Limb (tissue), 2 donors: Measurements from ENCODE around the gene EPHA7.

Source experiments
- DNase-seq, 2 donors: peaks; one replicate each; pipeline ENCODE4 v3.0.0-alpha.2; 2016; ENCODE audit errors: extremely low spot score in 2 of 2

Gene EPHA7

DNA sequence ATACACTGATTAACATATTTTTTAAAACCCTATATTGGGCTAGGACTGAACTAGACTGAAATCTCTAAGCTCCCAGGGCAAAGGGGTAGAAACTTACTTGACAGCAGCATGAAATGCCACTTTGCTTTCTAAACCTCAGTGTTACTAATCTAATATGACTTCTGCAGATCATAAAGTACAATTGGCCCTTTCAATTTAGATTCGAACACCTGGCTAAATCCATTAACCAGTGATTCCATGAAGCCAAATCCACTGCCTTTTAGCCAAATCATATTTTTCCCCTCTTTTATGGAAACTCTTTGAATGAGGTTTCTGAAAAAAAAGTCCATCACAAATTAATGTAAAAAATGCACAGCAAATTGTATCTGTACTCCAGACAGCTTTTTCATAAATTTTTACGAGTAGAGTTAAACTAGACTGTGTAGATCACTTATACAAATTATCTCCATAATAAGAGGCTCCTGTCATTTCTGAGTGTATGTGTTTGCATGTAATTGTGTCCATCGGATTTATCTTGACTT lies 25.7 kb downstream of the EPHA7 start:
- no peak for DNase-seq

DNA sequence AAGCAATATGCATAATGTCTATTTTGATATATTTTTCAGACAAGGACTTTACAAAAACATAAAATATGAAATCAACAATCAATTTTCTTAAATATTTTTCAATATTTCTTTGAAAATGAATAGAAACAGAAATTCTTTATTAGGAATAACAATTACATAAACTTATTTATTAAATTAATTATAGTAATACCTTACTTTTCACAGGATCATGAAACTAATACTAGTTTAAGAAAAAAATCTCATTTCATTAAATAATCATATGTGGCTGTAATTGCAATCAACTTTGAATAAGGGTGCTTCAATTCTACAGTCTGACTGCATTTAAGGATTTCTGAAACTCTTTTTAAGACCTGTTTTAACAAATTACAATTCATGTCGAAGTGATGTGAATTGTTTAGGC lies 26.6 kb downstream of the EPHA7 start:
- DNase-seq, result no peak

- DNase-seq, result no peak
Measured at GRCh38 chr6:93391965-93392364, 27.4 kb downstream of the EPHA7 start.

DNA sequence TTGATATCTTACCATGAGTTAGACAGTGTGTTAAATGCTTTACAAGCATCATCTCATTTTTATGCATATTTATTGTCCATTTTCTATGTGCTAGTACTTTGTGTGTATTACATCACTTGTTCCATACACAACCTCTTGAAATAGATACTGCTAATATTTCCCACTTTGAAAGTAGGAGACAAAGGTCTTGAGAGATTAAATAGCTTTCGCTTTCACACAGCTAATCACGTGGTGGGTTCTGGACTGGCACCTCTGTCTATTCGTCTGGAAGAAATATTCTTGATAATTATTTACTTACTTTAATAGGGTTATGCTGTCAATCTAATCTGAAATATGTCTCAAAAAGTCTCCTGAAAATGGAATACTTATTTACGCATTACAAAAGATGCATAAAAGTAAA lies 30.2 kb downstream of the EPHA7 start:
- no peak for DNase-seq

GRCh38 chr6:93388070-93388469 lies 31.3 kb downstream of the EPHA7 start:
- no peak for DNase-seq

GRCh38 chr6:93376026-93376540 lies 43.3 kb downstream of the EPHA7 start:
- no peak for DNase-seq

DNA sequence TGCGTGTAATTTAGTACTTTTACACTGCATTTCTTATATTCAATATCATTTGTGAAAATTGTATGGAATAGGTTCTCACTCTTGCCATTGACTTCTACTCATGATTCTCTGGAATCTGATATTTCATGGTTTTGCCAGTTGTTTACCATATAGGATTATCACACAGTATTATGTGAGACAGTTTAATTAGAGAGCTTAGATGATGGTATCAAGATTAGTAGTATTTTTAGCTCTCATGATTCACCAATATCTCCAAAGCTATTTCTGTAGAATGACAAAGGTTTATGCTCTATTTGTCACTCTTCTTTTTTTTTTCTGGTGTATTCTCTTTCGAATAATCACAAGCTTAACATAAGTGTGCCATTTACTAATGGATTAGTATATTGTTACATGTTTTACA lies 45.9 kb downstream of the EPHA7 start:
- DNase-seq, result no peak

GRCh38 chr6:93371756-93372155 lies 47.6 kb downstream of the EPHA7 start:
- no peak for DNase-seq

GRCh38 chr6:93369586-93370134 lies 49.7 kb downstream of the EPHA7 start:
- DNase-seq, result no peak

DNA sequence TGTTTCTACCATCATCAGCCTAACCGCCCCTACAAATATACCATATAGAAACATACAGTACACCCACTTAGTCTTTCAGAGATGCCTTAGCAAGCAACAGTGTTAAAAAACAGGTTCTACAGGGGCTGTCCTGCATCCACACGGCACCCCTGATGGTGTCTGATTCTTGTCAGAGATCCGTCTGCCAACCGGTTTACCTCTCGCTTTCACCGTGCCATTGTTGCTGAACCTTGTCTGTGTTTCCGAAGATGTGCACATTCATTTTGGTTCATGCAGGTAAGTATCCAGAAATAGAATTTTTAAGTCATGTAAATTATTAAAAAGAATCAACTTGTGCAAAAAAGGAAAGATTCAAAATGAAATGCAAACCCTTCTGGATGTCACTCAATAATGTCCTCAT lies 52.9 kb downstream of the EPHA7 start:
- no peak for DNase-seq

DNA sequence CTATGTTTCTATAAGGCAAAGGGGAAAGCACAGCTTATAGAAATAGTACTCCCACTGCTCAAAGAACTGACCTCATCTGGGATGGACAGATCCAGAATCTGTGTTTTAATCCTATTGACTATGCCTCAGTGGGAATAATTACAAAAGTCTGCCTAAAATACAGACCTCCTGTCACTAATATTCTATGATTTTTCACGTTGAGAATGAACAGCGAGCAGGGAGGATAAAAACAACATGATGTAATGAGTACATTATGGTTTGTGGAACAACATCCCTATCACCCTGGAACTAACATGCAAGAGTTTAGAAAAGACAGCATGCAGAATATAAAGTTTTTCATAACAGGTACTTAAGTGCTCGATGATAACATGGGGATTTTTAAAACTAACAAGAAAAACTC lies 53.9 kb downstream of the EPHA7 start:
- DNase-seq, result peak in 1 of 2 donors; percentile 21

DNA sequence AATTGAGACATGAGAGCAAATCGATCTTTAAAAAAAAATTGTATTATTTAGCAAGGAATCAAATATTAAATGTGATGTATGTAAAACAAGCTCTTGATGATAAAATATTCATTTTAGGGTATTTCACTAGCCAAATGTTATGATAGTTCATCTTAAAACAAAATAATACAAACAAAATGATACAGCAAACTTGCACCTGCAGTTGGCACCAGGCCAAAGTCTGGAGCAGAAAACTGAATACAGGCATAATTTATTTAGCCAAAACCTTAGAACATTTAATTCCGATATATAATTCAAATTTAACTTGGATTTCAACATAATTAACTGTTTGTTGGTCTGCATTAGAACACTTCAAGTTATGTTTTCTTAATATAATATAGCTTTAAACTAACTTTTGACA lies 60.9 kb downstream of the EPHA7 start:
- no peak for DNase-seq

DNA sequence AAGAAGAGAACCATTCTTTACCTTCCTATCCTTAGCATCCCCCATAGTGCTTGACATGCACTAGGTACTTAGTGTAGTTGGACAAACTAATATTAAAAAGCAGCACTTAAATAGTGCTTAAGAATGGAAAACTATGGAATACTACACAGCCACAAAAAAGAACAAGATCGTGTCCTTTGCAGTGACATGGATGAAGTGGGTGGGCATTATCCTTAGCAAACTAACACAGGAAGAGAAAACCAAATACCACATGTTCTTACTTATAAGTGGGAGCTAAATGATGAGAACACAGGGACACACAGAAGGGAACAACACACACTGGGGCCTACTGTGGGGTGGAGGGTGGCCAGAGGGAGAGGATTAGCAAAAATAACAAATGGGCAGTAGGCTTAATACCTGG lies 66.8 kb downstream of the EPHA7 start:
- no peak for DNase-seq

- no peak for DNase-seq
Measured at GRCh38 chr6:93351222-93351621, 68.1 kb downstream of the EPHA7 start.

DNA sequence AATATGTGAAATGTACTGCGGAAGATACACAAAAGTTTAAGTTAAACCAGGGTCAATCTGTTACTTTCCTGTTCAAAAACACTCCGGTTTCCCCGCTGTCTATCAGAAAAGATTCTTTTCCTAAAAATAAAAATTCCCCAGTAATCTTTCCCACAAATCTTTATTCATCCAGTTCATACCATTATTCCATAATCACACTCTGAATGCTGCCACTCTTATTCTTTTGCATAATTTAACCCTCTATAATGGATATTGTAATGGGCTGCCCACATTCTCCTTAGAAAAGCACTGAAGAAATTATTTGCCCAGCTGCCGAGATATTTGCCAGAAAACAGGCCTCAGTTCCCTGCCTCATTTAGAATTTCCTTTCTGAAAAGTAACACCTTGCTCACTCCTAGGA lies 68.6 kb downstream of the EPHA7 start:
- DNase-seq, result no peak

DNA sequence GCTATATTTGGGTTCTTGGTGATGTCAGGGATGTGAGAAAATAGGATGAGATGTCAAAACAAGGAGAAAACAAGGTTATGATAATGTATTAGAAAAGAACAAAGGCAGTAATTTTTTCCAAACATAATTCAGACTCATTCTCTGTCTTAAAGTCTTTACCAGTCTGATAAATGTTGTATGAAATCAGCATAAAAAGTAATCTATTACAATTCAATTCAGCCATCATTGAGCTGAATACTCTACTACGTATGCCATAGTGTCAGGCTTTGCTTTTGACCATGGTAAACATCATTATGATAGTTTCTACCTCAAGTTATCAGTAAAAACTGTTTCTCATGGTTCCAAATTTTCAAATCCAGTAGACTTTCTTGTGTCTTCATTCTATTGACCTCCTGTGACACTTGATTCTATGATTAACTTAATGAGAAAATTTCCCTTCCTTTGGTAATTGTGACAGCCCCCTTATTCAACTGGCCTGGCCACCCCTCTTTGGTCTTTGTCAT lies 75.0 kb downstream of the EPHA7 start:
- no peak for DNase-seq

DNA sequence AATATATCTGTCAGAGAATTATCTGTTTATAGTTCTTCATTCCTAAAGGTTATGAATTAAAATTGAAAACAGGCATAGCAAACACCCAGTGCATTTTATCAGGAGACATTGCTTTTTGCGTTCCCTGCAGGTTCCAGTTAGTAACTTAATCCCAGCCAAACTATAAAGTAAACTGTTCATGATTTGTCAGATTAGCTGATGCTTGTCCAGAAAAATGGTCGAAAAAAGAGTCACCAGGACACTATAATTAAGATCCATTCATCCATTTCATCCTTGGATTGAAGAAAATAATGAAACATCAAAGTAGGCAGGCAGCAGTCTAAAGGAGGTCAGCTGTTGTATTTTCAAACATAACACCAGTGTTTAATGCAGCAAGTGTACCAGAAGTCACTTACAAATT lies 75.9 kb downstream of the EPHA7 start:
- DNase-seq, result no peak

DNA sequence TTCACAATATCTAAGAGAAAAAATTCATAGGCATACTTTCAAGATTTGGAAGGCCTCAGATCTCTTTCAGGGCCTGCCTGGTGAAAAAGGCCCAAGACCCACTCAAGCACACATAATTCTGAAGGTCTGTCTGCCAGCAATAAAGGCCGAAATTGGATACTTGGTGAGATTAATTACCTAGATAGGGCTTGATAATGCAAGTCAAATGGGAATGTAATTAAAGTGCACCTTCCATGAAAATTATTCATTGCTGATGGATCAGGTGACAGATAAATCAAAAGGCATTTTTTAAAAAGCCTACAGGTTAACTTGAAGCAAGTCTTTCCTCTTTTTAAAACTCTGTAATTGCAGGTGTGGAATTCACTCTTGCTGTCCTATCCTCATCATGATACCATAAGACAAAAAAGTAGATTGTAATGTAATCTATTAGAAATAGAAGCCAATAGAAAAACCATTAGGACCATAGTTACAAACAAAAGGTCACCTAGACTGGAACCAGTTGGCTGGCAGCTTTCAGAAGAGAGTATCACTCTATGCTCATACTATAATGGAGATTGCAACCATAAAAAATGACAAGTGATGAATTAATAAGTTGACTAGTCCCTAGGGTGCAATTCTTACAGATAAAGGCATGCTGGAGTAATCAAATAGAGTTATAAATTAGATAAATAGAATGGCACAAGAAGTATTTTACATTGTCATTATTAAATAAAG lies 77.3 kb downstream of the EPHA7 start:
- no peak for DNase-seq

GRCh38 chr6:93337772-93338394 lies 81.5 kb downstream of the EPHA7 start:
- no peak for DNase-seq

- no peak for DNase-seq
Measured at GRCh38 chr6:93337014-93337413, 82.3 kb downstream of the EPHA7 start.

DNA sequence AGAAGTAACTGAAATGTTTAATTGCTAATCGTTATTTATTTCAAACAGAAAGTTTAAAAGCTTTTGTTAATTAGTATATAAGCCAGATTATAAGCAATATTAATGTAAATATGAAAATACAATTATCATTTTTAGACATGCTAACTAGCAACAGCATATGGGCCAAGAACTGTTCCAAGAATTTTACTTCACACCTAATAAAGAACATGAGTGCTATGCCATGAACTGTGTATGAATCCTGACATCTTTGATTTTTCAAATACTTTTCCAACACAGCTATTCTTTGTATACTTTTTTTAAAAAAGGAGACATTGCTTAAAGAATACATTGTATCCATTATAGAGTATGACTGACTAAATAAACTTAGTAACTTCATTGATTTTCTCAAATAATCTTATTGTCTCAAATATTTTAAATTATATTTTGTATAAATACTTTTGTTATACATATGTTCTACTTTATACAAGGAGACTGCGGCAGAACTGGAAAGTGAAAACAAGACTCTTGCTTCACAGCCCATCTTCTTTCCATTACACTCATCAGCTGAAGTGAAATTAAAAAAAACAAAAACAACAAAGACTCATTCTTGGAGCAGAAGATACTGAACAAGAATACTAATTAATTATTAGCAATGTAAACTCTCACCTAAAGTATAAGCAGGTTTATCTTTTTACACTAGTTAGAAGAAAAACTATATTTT lies 89.9 kb downstream of the EPHA7 start:
- no peak for DNase-seq

DNA sequence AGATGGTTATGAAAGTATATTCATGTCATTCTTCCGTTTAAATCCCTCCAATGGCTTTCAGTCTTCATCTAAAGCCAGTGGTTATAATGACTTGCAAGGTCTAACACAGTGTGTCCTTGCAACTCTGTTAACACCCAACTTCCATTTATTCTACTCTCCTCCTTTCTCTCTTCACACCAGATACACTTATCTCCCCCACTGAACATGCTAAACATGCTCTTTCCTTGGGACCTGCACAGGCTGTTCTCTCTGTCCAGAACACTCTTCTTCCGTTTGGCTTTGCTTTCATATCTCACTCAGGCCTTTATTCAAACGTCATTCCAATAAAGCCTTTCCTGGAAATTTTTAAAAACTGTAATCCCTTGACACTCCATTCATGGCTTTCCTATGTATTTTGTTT lies 91.5 kb downstream of the EPHA7 start:
- no peak for DNase-seq
